8988T (cell line): Measurements from ENCODE around the gene NRM.
"Not testable (repeated sequence)": the region's sequence is repeated elsewhere in the genome, so short reads cannot be mapped to it uniquely, and the experiment has no call there.

Source experiments
- DNase-seq: peaks from one replicate; pipeline ENCODE4 v3.0.0; 2011

Gene NRM

DNA sequence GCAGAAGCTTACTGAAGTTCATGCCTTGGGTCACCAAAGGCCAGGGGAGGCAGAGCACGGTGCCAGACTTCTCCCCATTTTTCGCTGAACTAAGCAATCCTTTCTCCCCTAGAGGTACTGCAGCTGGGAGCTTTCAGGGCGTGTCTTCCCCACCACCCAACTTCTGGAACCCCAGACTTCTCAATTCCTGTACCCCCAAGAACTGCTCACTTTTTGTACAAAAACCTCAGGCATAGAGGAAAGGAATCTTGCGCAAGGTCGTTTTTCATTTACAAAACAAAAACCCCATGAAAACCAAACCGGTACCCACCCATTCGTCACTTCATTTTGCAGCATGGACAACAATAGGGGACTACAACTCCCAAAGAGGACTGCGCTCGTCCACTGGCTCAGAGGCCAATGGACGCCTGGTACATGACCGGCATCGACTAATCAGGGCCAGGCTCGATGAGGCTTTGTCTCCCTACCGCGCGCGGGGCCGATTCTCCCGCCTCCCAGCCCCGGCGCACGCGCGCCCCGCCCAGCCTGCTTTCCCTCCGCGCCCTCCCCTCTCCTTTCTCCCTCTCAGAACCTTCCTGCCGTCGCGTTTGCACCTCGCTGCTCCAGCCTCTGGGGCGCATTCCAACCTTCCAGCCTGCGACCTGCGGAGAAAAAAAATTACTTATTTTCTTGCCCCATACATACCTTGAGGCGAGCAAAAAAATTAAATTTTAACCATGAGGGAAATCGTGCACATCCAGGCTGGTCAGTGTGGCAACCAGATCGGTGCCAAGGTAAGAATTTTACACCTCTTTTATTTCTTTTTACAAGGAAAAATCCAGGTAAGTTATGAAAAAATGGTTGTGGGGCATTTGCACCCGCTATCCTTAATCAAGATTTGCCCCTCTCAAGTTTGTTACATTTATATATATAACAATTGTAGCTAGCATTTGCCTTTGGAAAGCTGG lies 29.3 kb upstream of the NRM start, which contains the start of gene TUBB:
Gene TUBB (plus strand): TSS at position 562 of the 947 bp plus-strand sequence. CDS start 155 bp downstream, at position 717.
- peak; percentile 83 for DNase-seq

DNA sequence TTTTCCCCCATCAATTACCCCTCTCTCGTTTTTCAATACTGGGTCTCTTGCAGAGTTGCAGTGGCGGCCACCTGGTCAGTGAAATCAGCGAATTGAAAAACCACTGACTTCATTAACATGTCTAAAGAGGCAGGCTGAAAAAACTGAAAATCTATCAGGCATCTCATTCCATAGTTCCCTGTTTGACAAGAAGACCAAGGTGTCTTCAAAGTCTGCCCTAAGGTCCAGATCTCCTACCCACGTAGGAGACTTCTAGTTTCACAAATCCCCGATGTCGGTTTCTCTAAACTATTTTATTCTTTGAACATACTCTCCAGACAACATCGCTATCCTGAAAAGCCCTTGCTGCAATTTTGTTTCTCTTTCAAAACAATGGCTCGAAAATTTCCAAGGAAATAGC lies 28.6 kb upstream of the NRM start:
- no peak for DNase-seq

DNA sequence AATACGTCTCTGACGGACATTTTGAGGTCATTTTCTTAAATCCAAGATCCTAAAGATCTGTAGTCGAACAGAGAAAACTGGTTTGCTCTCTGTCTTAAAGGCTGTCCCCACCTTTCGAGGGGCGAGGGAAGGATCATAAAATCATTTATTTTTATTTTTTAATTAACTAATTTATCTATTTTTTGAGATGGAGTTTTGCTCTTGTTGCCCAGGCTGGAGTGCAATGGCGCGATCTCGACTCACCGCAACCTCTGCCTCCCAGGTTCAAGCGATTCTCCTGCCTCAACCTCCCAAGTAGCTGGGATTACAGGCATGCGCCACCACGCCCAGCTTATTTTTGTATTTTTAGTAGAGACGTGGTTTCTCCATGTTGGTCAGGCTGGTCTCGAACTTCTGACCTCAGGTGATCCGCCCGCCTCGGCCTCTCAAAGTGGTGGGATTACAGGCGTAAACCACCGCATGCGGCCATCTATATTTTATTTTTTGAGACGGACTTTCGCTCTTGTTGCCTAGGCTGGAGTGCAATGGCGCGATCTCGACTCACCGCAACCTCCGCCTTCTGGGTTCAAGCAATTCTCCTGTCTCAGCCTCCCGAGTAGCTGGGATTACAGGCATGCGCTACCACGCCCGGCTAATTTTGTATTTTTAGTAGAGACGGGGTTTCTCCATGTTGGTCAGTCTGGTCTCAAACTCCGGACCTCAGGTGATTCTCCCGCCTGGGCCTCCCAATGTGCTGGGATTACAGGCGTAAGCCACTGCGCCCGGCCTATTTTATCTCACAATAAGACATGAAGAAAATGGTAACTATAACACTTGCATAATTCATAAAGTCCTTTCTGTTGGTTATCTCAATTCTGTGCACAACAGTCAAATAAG lies 27.3 kb upstream of the NRM start:
- not testable (repeated sequence) for DNase-seq

DNA sequence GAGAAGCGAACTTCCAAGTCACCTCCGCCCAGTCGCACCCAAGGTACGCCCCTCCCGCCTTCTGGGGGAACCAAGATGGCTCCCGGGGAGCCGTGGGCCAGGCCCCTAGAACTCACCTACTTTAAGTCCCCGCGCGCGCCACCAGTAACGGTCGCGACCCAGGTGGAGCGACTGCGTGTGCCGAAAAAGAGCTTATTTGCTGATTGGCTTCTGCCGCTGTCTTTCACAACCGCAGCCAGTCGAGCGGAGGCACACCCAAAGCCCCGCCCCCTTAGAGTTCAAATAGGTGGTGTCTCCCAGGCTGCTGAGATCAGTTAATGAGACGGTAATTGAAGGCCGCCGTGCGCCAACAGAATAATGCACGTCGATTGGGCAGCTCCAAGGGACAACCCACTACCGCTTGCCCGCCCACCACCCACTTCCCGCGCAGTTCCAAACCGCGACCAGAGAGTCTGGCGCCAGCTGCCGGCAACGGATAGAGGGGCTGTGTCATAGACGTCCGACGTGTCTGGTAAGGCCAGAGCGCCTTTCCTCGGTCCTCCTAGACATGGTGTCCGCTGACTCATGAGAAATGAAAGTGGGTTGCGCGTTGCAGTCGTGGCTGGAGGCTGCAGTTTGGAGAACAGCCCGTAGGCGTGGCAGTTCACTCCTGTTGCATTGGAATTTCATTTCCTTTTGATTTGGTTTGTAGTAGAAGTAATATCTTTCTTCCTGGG lies 26.5 kb upstream of the NRM start, which contains the start of gene MDC1:
Gene MDC1 (minus strand): TSS at position 153 of the 716 bp plus-strand sequence. CDS start 2,106 bp downstream, outside the sequence.
- peak; percentile 88 for DNase-seq

DNA sequence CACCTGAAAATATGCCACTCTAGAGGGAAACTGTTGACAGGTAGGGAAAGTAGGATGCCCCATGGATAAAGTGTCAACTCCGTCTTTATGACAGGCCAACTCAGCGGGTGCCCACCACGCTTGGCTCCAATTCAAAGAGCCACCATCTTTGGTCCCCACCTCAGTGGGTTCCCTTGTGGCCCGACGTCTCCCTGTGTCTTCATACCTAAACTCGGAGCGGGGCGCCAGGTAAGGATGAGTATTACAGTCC lies 26.0 kb upstream of the NRM start:
- DNase-seq: no peak

DNA sequence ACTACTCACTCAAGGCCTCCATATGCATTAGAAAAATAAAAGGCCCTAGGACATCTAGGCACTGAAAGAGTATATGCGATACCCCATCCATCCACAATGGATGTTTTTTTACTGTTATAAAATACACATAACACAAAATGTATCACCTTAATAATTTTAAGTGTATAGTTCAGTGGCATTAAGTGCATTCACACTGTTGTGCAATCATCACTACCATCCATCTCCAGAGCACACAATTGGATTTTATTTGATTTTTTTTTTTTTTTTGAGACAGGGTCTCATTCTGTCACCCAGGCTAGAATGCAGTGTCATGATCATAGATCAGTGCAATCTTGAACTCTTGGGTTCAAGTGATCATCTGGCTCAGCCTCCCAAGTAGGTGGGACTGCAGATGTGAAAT lies 23.5 kb upstream of the NRM start:
- DNase-seq: no peak

DNA sequence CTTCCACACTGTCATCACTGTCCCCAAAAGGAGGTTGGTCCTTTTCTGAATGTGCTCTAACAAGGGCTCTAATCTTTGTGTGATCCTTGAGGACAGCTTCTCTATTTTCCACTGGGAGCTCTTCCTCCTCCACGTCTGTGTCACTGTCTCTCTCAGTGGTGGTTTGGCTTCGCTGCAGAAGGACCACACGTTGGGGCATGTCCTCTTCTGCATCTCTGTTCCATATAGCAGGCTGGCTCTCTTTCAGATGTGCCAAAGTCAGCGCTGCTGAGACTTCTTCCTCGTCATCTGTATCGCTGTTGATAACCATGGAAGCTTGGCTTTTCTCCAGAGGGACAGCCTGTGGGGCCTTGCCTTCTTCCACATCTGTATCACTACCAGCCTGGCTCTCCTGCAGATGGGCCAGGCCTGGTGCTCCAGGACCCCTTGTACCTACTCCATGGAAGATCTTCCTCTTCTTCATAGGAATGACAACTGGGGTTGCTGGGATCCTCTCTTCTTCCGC lies 21.7 kb upstream of the NRM start:
- DNase-seq: no peak

DNA sequence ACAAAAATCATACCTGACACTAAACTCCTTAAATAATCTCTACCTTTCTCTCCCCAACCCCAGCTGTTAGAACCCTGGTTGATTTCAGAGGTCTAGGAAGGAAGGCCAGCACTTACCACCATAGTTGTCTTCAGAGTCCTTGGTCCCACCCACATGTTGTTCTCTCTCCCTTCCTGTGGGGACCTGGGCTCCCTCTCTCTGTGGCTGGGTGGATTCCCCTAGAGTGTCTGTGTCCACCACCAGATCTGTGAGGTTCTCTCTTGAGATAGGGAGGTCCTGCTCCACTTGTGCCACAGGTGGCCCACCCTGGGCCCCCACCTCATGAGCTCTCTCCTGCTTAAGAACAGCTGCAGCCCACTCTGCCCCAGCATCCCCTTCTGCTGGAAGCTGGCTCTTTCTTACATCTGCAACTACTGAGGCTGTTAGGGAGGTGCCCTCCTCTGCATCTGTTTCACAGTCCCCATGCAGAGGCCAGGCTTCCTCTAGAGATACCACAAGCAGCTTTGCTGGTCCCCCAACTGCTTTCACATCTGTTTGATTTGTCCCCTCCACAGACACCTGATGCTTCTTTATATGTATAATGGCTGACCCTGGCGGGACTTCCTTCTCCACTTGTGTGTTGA lies 21.1 kb upstream of the NRM start:
- DNase-seq: no peak

DNA sequence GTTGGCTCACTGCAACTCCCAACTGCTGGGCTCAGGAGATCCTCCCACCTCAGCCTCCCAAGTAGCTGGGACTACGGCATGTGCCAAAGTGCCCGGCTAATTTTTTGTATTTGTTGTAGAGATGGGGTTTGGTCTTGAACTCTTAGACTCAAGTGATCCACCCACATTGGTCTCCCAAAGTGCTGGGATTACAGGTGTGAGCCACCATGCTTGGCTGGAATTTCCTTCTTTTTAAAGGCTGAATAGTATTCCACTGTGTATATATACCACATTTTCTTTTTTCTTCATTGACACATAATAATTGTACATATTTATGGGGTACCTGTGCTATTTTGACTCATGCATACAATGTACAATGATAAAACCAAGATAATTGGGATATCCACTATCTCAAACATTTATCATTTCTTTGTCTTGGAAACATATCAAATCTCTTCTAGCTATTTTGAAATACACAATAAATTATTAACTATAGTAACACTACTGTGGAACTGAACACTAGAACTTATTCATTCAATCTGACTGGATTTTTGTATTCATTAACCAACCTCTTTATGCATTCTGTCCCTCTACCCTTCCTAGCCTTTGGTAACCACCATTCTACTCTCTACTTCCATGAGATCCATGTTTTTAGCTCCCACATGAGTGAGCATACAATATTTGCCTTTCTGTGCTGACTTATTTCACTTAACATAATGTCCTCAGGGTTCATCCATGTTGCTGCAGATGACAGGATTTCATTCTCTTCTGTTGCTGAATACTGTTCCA lies 18.5 kb upstream of the NRM start:
- no peak for DNase-seq

DNA sequence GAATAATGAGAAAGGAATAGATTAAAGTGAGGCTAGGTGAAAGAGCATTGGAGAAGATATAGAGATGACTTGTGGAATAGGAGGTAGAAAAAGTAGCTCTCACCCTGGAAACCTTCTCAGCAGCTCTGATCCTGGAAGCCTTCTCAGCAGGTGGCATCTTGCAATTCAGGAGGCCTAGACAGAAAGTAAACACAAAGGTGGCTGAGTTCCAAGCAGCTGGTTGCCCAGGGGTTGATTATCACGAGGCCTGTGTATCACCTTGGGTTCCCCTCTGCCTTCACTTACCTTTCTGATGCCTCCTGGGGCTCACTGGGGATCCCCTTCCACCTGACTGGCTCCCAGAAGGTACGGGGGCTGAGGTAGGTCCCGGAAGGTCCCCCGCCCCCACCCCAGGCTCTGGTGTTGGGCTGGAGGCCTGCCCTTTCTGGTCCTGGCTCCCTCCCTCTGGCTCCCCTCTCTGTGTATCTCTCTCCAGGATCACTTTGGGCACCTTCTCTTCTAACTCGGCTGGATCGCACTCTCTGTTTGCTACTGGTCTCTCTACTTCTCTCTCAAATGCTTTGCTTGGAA lies 16.6 kb upstream of the NRM start:
- no peak for DNase-seq

DNA sequence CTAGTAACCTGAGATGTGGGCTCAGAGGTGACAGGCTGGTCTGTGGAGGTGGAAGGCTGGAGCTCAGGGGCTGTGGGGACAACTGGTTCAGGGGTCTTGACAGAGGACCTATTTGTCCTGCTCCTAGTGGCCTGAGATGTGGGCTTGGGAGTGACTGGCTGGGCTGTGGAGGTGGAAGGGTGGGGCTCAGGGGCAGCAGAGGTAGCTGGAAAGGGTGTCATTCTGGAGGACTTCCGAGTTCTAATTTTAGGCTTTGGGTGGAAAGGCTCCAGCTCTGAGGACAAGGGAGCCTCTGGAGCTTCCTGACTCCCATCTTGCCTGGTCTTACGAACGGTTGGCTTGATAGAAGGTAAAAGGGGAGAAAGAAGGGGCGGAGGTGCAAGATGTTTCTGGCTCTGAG lies 14.8 kb upstream of the NRM start:
- no peak for DNase-seq

DNA sequence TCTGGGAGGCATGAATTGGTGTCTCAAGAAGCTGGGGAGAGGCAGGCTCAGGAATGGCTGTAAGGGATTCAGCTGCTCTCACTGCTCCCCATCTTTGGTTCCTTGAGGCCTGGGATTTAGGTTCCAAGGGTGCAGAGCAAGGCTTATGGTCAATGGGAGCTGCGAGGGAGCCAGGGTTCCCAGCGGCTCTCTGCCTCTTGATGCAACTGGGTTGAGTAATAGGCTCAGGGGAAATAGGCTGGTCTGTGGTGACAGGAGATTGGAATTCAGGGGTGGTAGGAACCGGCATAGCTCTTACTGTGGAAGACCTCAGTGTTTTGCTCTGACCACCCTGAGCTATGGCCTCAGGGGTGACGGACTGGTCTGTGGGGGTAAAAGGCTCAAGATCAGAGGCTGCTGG lies 13.0 kb upstream of the NRM start:
- DNase-seq: no peak

DNA sequence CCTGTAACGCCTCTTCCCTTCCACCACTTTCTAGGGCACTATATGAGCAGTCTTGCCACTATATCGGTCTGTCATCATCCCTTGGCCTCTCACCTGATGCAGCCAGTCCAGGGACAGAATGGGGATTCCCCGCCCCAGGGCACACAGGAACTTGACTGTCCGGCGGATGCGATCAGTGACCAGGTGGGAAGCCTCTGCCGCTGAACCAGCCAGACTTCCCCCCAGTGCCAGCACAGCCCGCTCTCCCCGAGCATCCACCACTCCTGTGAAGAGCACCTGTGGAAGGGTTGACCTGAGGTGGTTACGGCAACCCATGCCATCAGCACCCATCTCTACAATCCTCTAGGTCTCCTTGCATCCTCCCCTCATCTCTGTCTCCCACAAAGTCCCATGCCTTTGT lies 12.2 kb upstream of the NRM start:
- no peak for DNase-seq

DNA sequence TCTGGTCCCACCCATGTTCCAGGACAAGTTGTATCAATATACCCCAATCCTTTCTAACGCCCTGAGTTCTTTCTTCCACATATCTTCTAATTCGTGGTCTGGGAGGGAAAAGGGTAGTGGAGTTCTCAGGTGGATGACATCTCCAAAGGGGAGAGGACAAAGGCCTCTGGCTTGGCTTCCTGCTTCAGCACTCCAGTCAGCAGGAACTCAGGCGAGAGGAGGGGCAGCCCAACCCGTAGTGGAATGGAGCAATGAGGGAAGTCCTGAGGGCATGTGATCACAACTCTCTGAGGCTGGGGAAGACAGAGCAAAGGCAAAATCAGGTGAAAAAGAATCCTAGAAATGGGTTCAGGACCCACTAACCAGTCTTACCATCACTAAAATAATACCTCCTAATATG lies 9.6 kb upstream of the NRM start:
- no peak for DNase-seq

DNA sequence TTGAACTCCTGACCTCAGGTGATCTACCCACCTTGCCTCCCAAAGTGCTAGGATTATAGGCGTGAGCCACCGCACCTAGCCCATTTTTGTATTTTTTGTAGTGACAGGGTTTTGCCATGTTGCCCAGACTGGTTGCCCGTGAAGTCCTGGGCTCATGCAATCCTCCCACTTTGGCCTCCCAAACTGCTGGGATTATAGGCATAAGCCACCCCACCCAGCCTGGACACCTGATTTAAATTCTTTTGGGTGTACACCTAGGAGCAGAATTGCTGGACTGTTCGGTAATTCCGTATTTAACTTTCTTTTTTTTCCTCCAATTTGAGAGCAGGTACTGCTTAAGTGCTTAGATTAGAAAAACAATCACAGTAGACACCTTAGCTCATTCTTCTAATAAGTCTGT lies 5.6 kb upstream of the NRM start:
- DNase-seq: no peak

DNA sequence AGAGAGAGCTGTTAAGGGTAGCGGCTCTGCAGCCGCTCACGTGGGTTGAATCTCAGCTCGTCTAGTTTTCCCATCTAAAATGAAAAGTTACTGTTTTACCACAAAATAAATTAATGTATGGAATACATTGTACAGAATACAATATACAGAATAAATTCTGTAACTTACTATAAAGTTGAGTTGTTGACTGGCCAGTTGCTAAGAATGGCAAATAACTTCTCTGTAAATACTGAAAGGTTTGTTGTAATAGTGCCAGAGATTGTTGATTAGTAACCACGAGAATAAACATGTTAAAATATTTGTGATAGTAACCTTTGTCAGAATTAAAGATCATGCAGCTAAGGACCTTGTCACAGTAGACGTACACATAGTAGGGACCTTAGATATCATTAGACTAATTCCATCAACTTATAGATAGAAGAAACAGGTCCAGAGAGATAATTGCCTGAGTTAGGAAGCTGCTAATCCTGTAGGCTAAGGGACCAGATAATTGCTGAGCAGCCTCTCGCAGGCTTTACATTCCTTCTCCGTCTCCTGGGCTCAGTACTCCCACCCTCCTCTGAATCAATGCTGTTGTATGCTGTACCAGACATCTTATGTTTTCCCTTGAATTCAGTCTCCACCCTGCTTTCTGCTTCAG lies 544 bp upstream of the NRM start:
- no peak for DNase-seq

DNA sequence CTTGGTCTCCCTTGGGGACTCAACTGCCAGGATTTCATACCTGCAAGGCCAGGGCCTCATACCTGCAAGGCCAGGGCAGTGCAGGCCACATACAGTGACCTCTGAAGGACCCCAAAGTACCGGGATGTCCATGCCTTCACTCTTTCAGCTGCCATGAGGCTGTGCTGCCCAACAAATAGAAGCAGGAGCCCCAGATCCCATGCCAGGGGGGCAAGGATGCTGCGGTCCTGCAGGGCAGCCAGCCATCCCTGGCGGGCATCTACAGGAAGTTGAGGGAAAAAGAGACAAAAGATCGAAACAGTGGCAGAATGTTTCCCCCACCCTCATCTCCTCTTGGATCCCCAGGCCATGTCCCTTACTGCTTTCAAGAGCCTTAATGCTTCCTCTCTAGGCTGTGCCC lies 799 bp downstream of the NRM start:
- no peak for DNase-seq

DNA sequence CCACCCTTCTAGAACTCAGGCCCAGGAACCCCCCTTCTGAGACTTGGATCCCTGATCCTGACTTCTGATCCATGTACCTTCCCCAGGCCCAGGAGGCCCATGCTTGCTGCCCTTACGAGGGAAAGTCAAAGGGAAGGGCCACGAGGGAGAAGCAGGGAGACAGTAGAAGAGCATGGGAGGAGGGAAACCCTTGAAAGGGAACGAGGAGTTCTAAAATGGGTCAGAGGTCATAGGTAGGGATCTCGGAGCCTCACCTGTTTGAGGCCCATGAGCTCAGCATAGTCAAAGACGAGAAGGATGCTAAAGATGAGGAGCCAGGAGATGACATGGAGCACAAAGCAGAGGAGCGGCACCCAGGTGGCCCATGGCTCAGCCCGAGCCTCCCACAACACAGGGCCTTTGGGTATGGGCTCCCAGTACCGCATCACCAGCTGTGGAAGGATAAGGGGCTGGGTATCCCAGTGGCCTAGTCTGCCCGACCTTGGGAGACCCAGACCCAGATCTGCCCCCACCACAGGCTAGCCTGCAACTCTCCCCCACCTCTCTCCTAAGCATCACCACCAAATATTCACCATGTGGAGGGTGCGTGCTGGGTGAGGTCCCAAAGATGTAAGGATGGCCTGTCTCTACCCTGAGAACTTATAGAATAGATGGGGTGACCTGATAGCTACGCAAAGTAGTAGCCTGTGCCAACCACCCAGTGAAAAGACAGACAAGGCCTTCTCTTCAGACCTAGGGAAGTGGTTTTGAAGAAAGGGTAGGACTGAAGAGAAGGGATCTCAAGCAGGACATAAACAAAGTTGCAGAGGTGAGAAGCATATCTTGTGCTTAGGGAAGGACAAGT lies 1.5 kb downstream of the NRM start:
- DNase-seq: no peak

DNA sequence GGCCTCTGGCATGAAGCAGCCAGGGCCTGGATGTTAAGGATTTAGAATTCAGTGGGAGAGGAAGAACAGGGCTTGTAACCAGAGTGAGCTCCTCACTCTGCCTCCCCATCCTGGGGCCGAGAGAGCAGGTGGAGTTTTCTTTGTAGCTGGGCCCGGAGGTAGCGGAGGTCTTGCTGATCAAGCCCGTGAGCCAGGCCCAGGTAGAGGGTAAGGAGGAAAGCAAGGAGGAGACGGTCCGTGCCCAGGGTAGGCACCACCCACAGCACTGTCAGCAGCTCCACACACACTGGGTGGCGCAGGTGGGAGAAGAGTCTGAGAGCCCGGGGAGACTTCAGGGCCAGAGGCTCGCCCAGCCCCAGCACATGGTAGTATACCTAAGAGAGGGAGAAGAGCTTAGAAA lies 2.2 kb downstream of the NRM start:
- DNase-seq: no peak
